NOMO-1 (cell line): ENCODE measurements around the gene RASGRP3.

ENCODE experiments used
- DNase-seq, 2 experiments: peaks; one replicate each; lab custom pipeline; 2025; ENCODE audit not compliant: unreplicated experiment in 2 of 2; lab: John Stamatoyannopoulos, UW

The RASGRP3 gene

GRCh38 chr2:33518929-33519328, 42.5 kb downstream of the RASGRP3 start:
- no peak for DNase-seq

GRCh38 chr2:33521791-33522281, 45.4 kb downstream of the RASGRP3 start:
- DNase-seq: no peak

DNA sequence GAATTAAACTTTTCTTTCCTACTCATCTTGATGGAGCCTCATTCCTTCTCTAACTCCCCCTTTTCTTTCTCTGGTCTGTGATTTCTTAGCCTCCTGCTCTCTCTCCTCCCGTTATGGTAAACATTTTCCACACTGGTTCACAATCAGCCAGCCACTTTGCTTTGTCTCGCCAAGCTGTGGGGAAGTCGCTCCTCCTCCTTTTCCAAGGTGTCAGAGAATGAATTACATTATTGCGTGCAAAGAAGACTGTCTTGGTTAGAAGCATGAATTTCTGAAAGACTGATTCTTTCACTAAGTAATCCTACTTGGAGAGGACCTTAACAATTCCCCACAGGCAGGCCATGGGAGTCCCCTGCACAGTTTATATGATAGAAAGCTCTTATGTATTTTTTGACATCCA, 46.1 kb downstream of the RASGRP3 start:
- no peak for DNase-seq

DNA sequence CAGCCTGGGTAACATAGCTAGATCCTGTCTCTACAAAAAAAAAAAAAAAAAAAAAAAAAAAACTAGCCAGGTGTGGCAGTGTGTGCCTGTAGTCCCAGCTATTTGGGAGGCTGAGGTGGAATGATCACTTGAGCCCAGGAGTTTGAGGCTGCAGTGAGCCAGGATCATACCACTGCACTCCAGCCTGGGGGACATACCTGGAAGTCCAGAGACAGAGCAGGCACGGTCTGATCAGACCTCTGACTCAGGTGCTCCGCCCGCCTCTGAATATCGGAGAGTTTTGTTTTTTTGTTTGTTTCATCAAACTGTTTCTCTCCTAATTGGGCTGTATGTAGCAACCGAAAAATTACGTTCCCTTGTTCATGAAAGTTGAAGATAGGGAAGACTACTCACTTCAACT, 49.2 kb downstream of the RASGRP3 start:
- DNase-seq: no peak

DNA sequence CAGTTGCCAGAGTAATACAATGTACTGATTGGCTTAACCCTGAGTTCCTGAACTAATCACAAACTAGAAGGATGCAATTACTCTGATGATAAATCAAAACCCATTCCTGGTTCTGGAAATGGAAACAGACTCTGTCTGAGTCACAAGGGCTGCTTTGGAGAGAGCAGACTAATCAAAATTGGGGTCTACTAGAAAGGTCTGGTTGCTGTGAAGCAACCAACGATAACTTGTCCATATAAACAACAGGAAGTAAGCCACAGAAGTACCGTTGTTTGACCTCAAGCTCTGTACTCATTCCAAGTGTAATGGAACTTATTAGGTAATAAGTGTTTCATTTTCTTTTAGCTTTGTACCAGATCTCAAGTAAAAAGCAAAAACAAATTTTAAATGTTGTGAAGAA, 49.7 kb downstream of the RASGRP3 start:
- peak in 1 of 2 experiments; percentile 71 for DNase-seq

DNA sequence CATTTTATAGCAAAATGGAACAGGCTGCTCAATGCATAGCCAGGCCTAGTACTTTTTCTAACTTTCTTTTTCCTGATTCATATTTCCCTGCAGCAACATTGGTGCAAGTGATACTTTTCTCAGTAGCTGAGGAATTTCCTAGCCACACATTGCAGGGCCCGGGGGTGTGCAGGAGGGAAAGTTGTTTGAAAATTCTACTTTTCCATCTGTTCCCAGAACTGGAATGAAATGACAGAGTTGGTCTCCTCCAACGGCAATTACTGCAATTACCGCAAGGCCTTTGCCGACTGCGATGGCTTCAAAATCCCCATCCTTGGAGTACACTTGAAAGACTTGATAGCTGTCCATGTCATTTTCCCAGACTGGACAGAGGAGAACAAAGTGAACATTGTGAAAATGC, 50.5 kb downstream of the RASGRP3 start:
- no peak for DNase-seq

DNA sequence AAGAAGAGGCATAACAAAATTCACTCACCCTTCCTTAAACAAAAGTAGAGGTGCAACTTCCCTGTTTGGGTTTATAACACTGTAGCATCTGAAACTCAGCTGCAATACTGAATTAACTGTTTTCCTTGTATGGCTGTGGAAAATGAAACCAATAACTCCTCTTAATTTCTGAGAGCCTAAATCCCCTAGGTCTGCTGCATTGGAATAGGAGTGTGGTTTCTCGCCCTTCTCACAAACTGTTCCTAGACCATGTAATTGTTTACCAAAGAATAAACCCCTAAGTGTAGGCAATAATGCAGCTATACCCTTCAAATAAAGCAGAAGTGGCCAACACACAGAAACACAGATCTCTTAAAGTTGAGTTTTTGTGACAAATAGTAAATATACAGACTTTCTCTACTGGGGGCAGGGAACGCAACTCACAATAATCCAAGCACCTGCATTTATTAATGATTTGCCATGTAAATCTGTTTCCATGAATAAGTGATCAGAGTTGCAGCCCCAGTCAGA, 52.0 kb downstream of the RASGRP3 start:
- peak in 1 of 2 experiments; percentile 51 for DNase-seq

DNA sequence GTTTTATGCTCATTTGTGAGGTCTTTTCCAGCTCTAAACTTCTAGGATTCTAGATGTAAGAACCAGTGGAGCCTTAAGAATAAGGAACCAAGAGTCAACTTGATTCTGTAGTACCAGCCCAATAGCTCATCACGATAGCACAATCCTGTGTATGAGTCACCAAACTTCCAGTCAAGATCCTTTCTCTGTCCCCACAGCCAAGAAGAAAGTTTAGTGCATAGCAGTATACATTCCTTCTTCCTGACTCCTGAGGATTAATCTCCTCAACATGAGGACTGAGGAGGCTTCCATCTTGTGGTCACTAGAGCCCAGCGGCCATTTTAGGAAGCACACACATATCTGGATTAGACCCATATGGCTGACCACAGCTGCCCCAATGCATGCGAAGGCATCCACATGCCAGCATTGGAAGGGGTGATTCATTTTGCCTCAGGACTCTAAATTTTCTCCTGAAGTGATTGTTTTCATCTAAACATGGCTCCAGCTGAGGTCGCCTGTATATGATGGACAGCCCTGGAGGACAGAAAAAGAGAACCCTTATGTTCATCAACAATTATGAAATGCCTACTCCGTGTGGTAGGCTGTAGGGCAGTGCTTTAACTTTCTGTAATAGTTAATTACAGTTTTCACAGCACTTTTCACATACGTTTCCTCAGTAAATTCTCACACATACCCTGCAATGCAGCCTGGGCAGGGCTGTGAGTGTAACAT, 53.5 kb downstream of the RASGRP3 start:
- no peak for DNase-seq

DNA sequence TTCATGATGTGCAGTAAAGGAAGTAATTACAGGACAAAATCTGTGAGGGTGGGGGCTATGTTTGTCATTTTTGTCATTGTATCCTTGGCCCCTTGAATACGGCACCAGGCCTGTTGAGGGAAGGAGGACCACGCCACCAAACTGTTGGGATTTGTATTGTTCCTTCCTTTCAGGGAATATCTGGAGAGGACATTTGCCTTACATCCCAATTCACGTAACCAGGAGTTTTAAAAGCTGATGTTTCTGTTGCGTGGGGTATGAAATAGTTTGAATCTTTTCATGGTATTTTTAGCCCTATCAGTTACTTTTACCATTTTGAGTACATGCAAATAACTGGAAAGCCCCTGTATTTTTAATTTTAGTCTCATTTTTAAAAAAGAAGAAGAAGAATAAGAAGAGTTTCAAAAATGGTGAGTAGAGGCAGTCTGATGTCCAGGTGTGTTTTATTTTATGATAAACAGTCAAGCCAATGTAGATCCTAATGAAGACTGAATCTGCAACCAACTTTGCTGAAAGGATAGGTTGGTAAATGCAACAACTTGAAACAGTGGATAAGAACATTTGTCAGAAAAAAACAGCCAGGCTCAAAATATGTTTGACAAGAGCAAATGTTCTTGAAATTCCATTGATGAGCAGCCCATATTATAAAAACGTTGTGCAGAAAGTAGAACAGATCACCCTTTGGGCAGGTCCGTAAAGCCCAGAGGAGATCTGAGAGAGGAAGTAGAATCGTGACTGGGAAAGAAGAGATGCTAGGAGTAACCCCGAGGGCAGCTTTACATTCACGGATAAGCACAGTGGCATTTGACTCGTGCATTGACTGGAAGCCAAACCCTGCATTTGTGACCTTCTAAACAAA, 54.5 kb downstream of the RASGRP3 start:
- no peak for DNase-seq

GRCh38 chr2:33531549-33532059, 55.2 kb downstream of the RASGRP3 start:
- no peak for DNase-seq

GRCh38 chr2:33532146-33532545, 55.7 kb downstream of the RASGRP3 start:
- DNase-seq: no peak

DNA sequence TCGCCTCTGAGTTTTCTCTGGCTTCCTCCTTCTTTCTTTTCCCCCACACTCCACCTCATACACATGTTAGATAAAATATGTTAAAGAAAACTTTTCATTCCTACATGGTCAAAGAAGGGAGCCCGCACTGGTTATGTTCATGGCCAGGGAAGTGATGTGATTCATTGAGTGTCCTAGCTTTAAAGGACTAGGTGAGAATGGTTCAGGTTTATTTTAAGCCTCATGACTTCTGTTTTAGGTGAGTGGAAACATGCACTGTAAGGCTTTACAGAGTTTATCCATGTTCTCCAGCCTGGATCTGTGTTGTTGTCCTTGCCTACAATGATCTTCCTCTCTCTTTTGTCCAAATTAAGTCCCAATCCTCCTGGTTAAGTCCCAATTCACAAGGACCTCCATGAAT, 56.5 kb downstream of the RASGRP3 start:
- no peak for DNase-seq

DNA sequence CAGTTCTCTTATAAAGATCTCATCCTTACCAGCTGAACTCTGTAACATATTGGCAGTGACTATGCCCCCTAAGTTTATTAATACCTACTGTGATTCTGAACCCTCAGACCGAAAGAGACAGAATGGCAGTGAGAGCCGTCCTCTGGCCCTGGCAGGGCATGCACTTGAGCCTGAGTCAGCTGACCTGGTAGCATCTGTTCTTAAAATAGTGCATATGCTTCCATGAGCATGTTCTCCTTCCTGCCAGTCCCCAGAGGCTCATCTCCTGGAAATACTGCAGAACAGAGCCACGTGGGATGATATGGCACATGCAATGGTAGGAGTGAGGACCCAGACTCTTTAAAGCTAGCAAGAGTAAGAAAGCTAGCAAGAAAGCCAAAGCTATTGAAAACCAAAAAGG, 59.0 kb downstream of the RASGRP3 start:
- no peak for DNase-seq

DNA sequence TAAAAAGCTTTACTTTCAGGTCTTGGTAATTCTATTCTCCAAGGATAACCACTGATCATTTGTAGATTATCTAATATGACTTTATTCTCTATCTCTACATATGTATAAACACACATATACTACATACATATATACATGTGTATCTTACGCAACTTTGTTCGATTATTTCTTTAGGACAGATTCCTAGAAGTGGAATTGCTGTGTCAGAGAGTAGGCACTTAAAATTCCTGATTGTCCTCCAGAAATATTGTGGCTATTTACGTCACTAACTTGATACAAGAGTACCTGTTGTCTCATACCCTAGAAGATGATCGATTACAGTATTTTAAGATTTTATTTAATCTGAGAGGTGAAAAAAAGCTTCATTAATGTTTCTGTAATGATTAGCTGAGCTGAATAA, 64.8 kb downstream of the RASGRP3 start:
- no peak for DNase-seq

DNA sequence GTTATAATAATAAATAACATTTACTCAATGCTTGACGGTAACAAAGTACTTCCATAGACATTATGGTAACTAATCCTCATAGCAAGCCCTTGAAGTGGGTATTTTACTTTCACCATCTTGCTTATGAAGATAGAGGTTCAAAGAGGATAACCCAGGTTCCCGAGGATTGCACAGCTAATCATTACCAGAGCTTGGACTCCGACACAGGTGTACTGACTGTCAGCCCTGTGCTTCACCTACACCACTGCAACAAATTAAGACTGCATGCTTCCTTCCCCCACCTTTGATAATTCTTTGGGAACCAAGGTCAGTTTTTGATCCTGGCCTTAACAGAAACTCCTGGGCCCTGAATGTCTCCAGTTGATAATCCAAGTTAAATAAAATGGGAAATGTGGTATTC, 73.8 kb downstream of the RASGRP3 start:
- no peak for DNase-seq

- peak; percentile 7 to 31 for DNase-seq
Measured at GRCh38 chr2:33552758-33553461, 76.5 kb downstream of the RASGRP3 start.

DNA sequence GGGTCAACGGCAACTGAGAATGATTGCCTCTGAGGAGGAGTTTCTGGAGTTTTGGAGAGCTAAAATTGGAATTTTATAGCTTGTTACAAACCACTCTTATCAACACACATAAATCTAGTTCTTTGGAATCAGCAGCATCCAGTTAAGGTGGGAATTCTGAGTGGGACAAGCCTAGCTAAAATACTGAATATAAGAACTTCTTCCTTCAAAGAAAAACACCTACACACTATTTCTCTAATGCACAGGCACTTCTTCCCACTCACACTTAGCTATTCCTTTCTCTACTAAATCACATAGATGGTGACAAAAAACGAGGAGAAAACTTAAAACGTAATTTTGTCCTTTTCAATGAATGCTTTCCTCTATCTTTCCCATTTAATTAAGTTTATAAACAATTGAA, 79.2 kb downstream of the RASGRP3 start:
- no peak for DNase-seq

DNA sequence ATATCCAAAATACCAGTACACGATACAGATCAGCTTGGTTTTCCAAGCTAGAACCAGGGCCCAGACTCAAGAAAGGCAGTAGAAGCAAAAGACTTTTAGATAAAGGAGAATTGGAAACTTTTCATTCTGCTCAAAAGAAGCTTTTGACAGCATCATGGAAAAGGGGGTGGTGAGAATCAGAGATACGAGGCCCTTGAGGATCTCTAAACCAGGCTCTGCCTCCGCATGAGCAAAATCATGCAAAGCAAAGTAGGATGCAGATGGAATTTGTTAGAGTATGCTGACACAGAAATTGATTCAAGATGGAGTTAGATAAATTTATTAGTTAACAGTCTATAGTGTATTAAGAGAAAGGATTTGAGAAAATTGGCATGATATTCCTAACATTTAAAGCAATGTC, 82.9 kb downstream of the RASGRP3 start:
- DNase-seq: no peak

- no peak for DNase-seq
Measured at GRCh38 chr2:33560017-33560416, 83.6 kb downstream of the RASGRP3 start.

DNA sequence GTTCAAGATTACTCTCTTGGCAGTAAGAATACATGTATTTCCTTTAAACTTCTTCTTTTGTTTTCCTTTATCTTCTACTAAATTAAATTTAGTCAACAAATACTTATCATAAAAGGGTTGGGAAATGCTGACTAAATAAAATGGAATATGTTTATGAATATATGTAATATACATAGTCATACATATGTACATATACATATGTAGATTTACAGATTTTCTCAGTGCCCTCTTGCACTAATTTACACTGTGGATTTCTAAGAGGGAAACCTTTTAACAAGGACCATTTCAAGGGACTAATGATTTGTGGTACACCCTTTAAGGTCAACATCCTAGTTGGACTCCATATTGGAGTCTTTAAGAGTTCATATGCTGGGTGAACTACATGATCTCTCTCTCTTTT, 85.4 kb downstream of the RASGRP3 start:
- DNase-seq: no peak

DNA sequence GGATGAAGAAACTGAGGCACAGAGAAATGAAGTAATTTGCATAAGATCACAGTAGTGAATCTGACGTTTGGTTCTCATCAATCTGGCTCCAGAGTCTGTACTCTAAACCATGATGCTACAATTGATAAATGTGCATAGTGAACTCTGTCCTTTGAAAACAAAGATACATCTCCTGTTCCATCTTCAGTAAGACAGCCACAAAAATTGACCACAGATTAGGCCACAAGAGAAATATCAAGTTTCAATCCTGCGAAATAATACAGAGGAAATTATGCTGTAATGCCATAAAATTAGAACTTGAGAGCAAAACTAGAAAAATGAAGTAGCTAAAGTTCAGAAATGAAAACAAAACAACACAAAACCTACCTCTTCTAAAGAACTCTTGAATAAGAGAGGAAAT, 94.2 kb downstream of the RASGRP3 start:
- no peak for DNase-seq
